Osteocyte (in vitro differentiated cells): ENCODE data around the gene GLTPD2. TPM values are rescaled to one million over a fixed set of nuclear protein-coding genes. Genes with fewer than 3 reads are reported as not detected.
A peak's percentile ranks its signal among the peaks of the same experiment; 100 is the strongest.

Source experiments
- DNase-seq: peaks from one replicate; pipeline ENCODE4 v3.0.0; 2021; ENCODE audit warnings: mixed read lengths; ENCODE audit not compliant: unreplicated experiment; ENCODE audit errors: extremely low spot score
- H3K27ac Mint-ChIP-seq: one replicate; pipeline ENCODE4 v1.8.0; 2021; ENCODE audit warnings: mild to moderate bottlenecking, mixed read lengths; ENCODE audit not compliant: unreplicated experiment
- H3K27me3 Mint-ChIP-seq: one replicate; pipeline ENCODE4 v1.8.0; 2021; ENCODE audit warnings: mixed read lengths; ENCODE audit not compliant: unreplicated experiment
- H3K36me3 Mint-ChIP-seq: one replicate; pipeline ENCODE4 v1.8.0; 2021; ENCODE audit warnings: mixed read lengths; ENCODE audit not compliant: unreplicated experiment
- H3K4me1 Mint-ChIP-seq: one replicate; pipeline ENCODE4 v1.8.0; 2021; ENCODE audit warnings: mixed read lengths; ENCODE audit not compliant: unreplicated experiment
- H3K4me3 Mint-ChIP-seq: one replicate; pipeline ENCODE4 v1.8.0; 2021; ENCODE audit warnings: mild to moderate bottlenecking, moderate library complexity, mixed read lengths; ENCODE audit not compliant: unreplicated experiment
- H3K9me3 Mint-ChIP-seq: one replicate; pipeline ENCODE4 v1.8.0; 2021; ENCODE audit warnings: mixed read lengths; ENCODE audit not compliant: unreplicated experiment
- total RNA-seq: library from RNA; stranded (reverse); gene quantifications from 2 replicates; pipeline ENCODE4 v1.2.1, GENCODE V29; 2021
- TF ChIP-seq, protein P1 (sequence below): fragments of 200-600 bp; sonication (generic); IDR thresholded peaks from 2 replicates; pipeline ENCODE4 v1.5.0; 2021; ENCODE audit warnings: antibody characterized with exemption, mild to moderate bottlenecking, moderate library complexity

GLTPD2 gene
- total RNA-seq, 1 donor from 2014 or later, result not detected

DNA sequence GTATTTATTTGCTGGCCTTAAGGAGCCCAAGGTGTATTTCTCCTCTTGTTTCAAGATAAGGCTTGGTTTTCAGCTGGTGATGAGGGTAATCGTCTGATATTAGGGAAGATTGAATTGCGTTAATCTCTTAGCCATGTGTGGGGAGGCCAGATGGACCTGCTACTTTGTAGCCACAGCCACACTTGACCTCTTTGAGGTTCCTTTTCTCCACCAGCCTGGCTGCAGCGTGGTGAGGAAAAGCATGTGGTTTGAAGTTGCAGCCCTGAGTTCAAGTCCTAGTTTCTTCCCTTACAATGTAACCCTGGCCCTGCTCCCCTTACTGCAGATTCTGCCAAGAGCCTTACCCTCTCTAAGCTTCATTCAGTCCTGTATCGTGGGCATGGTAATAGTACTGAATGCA, 47.5 kb downstream of the GLTPD2 start:
- Mint-ChIP-seq H3K4me3 (no peak overlapping the region), H3K4me1 (peaks cover 52% of the 10 kb centered on the region), H3K27ac (peak overlapping the region; percentile 19)

DNA sequence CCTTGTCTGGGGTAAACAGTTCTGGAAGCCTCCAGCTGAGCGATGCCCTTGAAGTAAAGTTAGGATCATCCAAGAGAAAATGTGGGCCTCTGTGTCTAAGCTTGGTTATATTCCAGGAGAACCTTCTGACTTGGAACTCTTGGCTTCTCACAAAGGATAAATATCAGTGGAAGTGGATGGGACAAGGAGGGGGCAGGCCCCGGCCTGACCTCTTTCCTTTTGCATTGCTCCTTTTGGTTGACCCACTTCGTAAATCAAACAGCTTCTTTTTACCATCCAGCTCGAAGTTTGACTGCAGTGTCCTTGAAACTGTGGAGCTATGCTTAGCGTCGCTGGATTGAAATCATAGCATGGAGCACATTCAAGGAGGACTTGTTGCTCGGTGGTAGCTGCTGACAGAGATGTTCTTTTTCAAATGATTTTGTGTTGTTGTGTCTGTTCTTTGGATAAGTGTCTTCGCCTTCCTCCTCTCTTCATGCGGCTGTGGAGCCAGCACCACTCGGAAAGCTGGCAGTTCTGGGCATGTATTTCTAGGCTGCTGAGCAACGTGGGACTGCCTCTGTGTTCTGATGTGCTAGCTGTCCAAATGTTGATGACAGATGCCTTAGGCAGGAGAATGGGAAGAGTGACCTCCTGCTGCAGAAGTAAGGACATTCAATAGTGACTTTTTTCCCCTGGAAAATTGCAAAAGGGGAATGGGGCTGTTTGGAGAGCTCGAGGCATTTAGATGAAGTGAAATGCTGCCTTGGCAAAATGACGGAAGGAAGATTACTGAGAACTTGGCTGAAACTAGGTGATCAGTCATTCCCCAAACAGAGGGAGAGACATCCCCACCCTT, 48.9 kb downstream of the GLTPD2 start:
- TF ChIP-seq, protein P1, sequence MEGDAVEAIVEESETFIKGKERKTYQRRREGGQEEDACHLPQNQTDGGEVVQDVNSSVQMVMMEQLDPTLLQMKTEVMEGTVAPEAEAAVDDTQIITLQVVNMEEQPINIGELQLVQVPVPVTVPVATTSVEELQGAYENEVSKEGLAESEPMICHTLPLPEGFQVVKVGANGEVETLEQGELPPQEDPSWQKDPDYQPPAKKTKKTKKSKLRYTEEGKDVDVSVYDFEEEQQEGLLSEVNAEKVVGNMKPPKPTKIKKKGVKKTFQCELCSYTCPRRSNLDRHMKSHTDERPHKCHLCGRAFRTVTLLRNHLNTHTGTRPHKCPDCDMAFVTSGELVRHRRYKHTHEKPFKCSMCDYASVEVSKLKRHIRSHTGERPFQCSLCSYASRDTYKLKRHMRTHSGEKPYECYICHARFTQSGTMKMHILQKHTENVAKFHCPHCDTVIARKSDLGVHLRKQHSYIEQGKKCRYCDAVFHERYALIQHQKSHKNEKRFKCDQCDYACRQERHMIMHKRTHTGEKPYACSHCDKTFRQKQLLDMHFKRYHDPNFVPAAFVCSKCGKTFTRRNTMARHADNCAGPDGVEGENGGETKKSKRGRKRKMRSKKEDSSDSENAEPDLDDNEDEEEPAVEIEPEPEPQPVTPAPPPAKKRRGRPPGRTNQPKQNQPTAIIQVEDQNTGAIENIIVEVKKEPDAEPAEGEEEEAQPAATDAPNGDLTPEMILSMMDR, result no peak
- H3K27me3 Mint-ChIP-seq, result no peaks in the 10 kb centered on the region
- DNase-seq, result no peak
- H3K36me3 Mint-ChIP-seq, result peaks cover 8% of the 10 kb centered on the region
- peaks cover 52% of the 10 kb centered on the region for H3K4me1 Mint-ChIP-seq
- H3K27ac Mint-ChIP-seq, result no peak overlapping the region
- H3K9me3 Mint-ChIP-seq, result no peaks in the 10 kb centered on the region
- H3K4me3 Mint-ChIP-seq, result no peak overlapping the region

More for the DNA sequence above, 47.5 kb downstream of the GLTPD2 start:
- DNase-seq, result no peak
- TF ChIP-seq, protein P1, result no peak
- Mint-ChIP-seq H3K36me3 (peaks cover 8% of the 10 kb centered on the region), H3K9me3 (no peaks in the 10 kb centered on the region), H3K27me3 (no peaks in the 10 kb centered on the region)

DNA sequence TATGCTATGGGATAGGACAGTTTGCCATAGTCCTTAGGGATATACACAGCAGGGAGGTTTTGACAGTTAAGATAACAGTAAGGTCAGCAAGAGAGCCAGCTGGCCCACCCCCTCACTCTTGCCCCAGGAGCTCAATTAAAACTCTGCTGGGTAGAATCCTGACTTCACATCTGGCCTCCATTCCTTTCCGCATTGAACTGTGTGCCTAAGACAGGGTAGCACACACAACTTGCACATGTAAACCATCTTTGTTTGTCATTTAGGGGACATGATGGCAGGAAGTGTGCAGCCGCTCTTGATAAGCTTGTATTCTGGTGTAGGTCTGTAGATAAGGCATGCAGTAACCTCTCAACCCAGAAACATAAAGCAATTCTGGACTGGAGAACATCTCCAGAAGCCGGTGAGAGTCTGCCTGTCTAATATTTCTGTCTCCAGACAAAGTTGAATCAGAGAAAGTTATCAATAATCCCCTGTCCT, 49.6 kb downstream of the GLTPD2 start:
- TF ChIP-seq, protein P1, result no peak
- Mint-ChIP-seq H3K4me3 (no peak overlapping the region), H3K9me3 (no peaks in the 10 kb centered on the region), H3K36me3 (peaks cover 8% of the 10 kb centered on the region), H3K27me3 (no peaks in the 10 kb centered on the region), H3K4me1 (peaks cover 52% of the 10 kb centered on the region), H3K27ac (no peak overlapping the region)
- no peak for DNase-seq

DNA sequence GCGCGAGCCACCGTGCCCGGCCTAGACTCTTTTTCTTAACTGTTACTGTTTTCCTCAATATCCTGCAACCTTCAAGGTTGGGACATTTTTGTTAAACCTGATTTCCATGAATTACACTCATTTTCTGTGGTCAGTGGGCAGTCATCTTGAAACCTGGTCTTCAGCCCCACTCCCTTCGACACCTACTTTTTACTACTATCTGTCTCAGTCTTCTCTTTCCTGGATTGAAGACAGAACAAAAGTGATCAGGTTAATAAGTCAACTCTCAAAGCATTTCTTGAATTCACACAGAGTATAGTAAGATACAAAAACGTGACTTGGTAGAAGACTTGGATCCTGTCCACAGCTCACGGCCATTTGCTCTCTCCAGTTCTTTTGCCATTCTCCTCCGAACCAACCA, 50.5 kb downstream of the GLTPD2 start:
- TF ChIP-seq, protein P1, result no peak
- H3K4me1 Mint-ChIP-seq, result peaks cover 48% of the 10 kb centered on the region
- no peak for DNase-seq
- no peak overlapping the region for H3K4me3 Mint-ChIP-seq
- H3K9me3 Mint-ChIP-seq, result no peaks in the 10 kb centered on the region
- H3K36me3 Mint-ChIP-seq, result peaks cover 8% of the 10 kb centered on the region
- no peak overlapping the region for H3K27ac Mint-ChIP-seq
- no peaks in the 10 kb centered on the region for H3K27me3 Mint-ChIP-seq

Other genes with a start within 250 kb of the GLTPD2 start
- gene MYBBP1A, start 233.6 kb upstream of the GLTPD2 start, total RNA-seq, result 47.9 and 48.5 TPM in 2 replicates
- not detected in 2 replicates for gene GGT6, start 228.4 kb upstream of the GLTPD2 start, total RNA-seq
- 1.7 and 2.8 TPM in 2 replicates for gene SMTNL2, start 204.4 kb upstream of the GLTPD2 start, total RNA-seq
- not detected in 2 replicates for gene ALOX15, start 147.3 kb upstream of the GLTPD2 start, total RNA-seq
- 60.5 and 60.7 TPM in 2 replicates for gene PELP1, start 84.8 kb upstream of the GLTPD2 start, total RNA-seq
- gene ARRB2, start 78.3 kb upstream of the GLTPD2 start, total RNA-seq, result 19.4 and 23.6 TPM in 2 replicates
- 15.3 and 19.4 TPM in 2 replicates for gene MED11, start 57.5 kb upstream of the GLTPD2 start, total RNA-seq
- 0.55 and 0.99 TPM in 2 replicates for gene ZMYND15, start 49.1 kb upstream of the GLTPD2 start, total RNA-seq
- 11.0 and 12.8 TPM in 2 replicates for gene CXCL16, start 49.0 kb upstream of the GLTPD2 start, total RNA-seq
- not detected in 2 replicates for gene TM4SF5, start 17.1 kb upstream of the GLTPD2 start, total RNA-seq
- gene VMO1, start 2.6 kb upstream of the GLTPD2 start, total RNA-seq, result 1.9 and 2.4 TPM in 2 replicates
- gene PSMB6, start 7.2 kb downstream of the GLTPD2 start, total RNA-seq, result 119 TPM in 2 replicates
- 49.3 and 52.2 TPM in 2 replicates for gene PLD2, start 18.2 kb downstream of the GLTPD2 start, total RNA-seq
- 93.2 and 93.3 TPM in 2 replicates for gene MINK1, start 44.4 kb downstream of the GLTPD2 start, total RNA-seq
- gene C17orf107, start 110.6 kb downstream of the GLTPD2 start, total RNA-seq, result 0.78 and 1.3 TPM in 2 replicates
- 0.27 TPM in 1 of 2 replicates, not detected in the other for gene CHRNE, start 114.1 kb downstream of the GLTPD2 start, total RNA-seq
- not detected in 2 replicates for gene GP1BA, start 143.3 kb downstream of the GLTPD2 start, total RNA-seq
- 59.6 and 60.6 TPM in 2 replicates for gene SLC25A11, start 151.1 kb downstream of the GLTPD2 start, total RNA-seq
- 105 and 115 TPM in 2 replicates for gene RNF167, start 151.3 kb downstream of the GLTPD2 start, total RNA-seq
- 509 and 514 TPM in 2 replicates for gene PFN1, start 159.6 kb downstream of the GLTPD2 start, total RNA-seq
- gene ENO3, start 162.2 kb downstream of the GLTPD2 start, total RNA-seq, result 9.4 and 9.5 TPM in 2 replicates
- 90.8 and 92.9 TPM in 2 replicates for gene SPAG7, start 178.9 kb downstream of the GLTPD2 start, total RNA-seq
- 69.4 and 83.5 TPM in 2 replicates for gene CAMTA2, start 198.7 kb downstream of the GLTPD2 start, total RNA-seq
- gene INCA1, start 208.6 kb downstream of the GLTPD2 start, total RNA-seq, result 0.89 and 1.8 TPM in 2 replicates
- 123 and 127 TPM in 2 replicates for gene KIF1C, start 209.0 kb downstream of the GLTPD2 start, total RNA-seq
- gene SLC52A1, start 246.5 kb downstream of the GLTPD2 start, total RNA-seq, result not detected in 2 replicates